GM18499 (cell line): ENCODE results near the gene LRRC2.
"Not testable (repeated sequence)": the region's sequence is repeated elsewhere in the genome, so short reads cannot be mapped to it uniquely, and the experiment has no call there.

ENCODE experiments used
- ATAC-seq: cut with Tn5 transposase; IDR thresholded peaks from one replicate; pipeline ENCODE4 v1.9.1; 2021; ENCODE audit warnings: moderate number of reproducible peaks; ENCODE audit not compliant: insufficient read depth, unreplicated experiment

LRRC2 gene

GRCh38 chr3:46537779-46538178 is 28.3 kb downstream of the LRRC2 start:
- ATAC-seq, result no peak

GRCh38 chr3:46537316-46537715 is 28.8 kb downstream of the LRRC2 start:
- ATAC-seq, result no peak

GRCh38 chr3:46536758-46537157 is 29.3 kb downstream of the LRRC2 start:
- no peak for ATAC-seq

GRCh38 chr3:46535746-46536145 is 30.4 kb downstream of the LRRC2 start:
- ATAC-seq, result no peak

- no peak for ATAC-seq
Measured at GRCh38 chr3:46533091-46533490, 33.0 kb downstream of the LRRC2 start.

GRCh38 chr3:46527239-46527638 is 38.9 kb downstream of the LRRC2 start:
- no peak for ATAC-seq

- no peak for ATAC-seq
Measured at GRCh38 chr3:46524832-46525231, 41.3 kb downstream of the LRRC2 start.

GRCh38 chr3:46524008-46524407 is 42.1 kb downstream of the LRRC2 start:
- no peak for ATAC-seq

GRCh38 chr3:46523556-46523955 is 42.5 kb downstream of the LRRC2 start:
- no peak for ATAC-seq

GRCh38 chr3:46522201-46522600 is 43.9 kb downstream of the LRRC2 start:
- not testable (repeated sequence) for ATAC-seq

- ATAC-seq, result no peak
Measured at GRCh38 chr3:46521096-46521495, 45.0 kb downstream of the LRRC2 start.

GRCh38 chr3:46520531-46520930 is 45.6 kb downstream of the LRRC2 start:
- ATAC-seq, result no peak

- no peak for ATAC-seq
Measured at GRCh38 chr3:46519952-46520351, 46.1 kb downstream of the LRRC2 start.

GRCh38 chr3:46517784-46518181 is 48.3 kb downstream of the LRRC2 start:
- no peak for ATAC-seq

- ATAC-seq, result no peak
Measured at GRCh38 chr3:46517016-46517783, 48.9 kb downstream of the LRRC2 start.

- ATAC-seq, result no peak
Measured at GRCh38 chr3:46516521-46516920, 49.6 kb downstream of the LRRC2 start.

- no peak for ATAC-seq
Measured at GRCh38 chr3:46512191-46512749, 53.8 kb downstream of the LRRC2 start.

- ATAC-seq, result no peak
Measured at GRCh38 chr3:46509661-46510187, 56.4 kb downstream of the LRRC2 start.

GRCh38 chr3:46508850-46509591 is 57.1 kb downstream of the LRRC2 start:
- no peak for ATAC-seq

- ATAC-seq, result no peak
Measured at GRCh38 chr3:46506526-46506925, 59.6 kb downstream of the LRRC2 start.

- ATAC-seq, result no peak
Measured at GRCh38 chr3:46505953-46506352, 60.1 kb downstream of the LRRC2 start.
